Common myeloid progenitor, CD34-positive (primary cell): ENCODE results near the gene PCSK9.

ENCODE experiments used
- CTCF ChIA-PET: fragments of 350-600 bp; sonication (Branson Sonifier 250); formaldehyde crosslinking; loops from one replicate; lab custom pipeline; 2021; ENCODE audit warnings: antibody characterized with exemption; lab: Charles Lee
- POLR2A ChIA-PET: fragments of 350-600 bp; sonication (Branson Sonifier 250); formaldehyde crosslinking; loops from one replicate; lab custom pipeline; 2021; ENCODE audit warnings: antibody characterized with exemption; lab: Charles Lee
- DNase-seq, 3 donors: peaks; one replicate each; pipeline versions ENCODE4 v3.0.0 to v3.0.0-alpha.2; 2013
- H3K27ac ChIP-seq, 2 experiments: 1 replicate in 1 of 2; 2 replicates in 1 of 2; pipeline ENCODE4 v1.7.0; 2013; ENCODE audit warnings: inconsistent platforms in 2 of 2, low read length in 2 of 2, mild to moderate bottlenecking in 2 of 2, low read depth in 1 of 2, moderate library complexity in 1 of 2; ENCODE audit not compliant: severe bottlenecking in 2 of 2, insufficient read depth in 1 of 2, poor library complexity in 1 of 2
- H3K27me3 ChIP-seq, 5 experiments: replicated peaks in 2 of 5; 1 replicate in 3 of 5; 2 replicates in 2 of 5; pipeline versions ENCODE4 v1.6.1 to v1.7.0; 2013; ENCODE audit warnings: low read length in 4 of 5, mild to moderate bottlenecking in 2 of 5, moderate library complexity in 2 of 5, inconsistent platforms in 1 of 5; ENCODE audit not compliant: insufficient read depth in 5 of 5, control insufficient read depth in 4 of 5
- H3K36me3 ChIP-seq, 4 experiments: 1 replicate in 2 of 4; 2 replicates in 2 of 4; pipeline versions ENCODE4 v1.6.1 to v1.7.0; 2013; ENCODE audit warnings: low read length in 3 of 4, control low read depth in 1 of 4, mild to moderate bottlenecking in 1 of 4; ENCODE audit not compliant: control insufficient read depth in 4 of 4, insufficient read depth in 4 of 4
- H3K4me1 ChIP-seq, 4 experiments: 1 replicate in 3 of 4; 2 replicates in 1 of 4; pipeline versions ENCODE4 v1.6.1 to v1.7.1; 2013; ENCODE audit warnings: low read length in 3 of 4, mild to moderate bottlenecking in 3 of 4, control low read depth in 1 of 4, inconsistent platforms in 1 of 4, moderate library complexity in 1 of 4; ENCODE audit not compliant: control insufficient read depth in 4 of 4, insufficient read depth in 4 of 4; ENCODE audit errors: control extremely low read depth in 1 of 4
- H3K4me3 ChIP-seq, 7 experiments: 1 replicate in 4 of 7; 2 replicates in 3 of 7; pipeline versions ENCODE4 v1.5.1 to v1.7.0; 2013; ENCODE audit warnings: mild to moderate bottlenecking in 7 of 7, low read length in 6 of 7, moderate library complexity in 6 of 7, inconsistent platforms in 2 of 7, low read depth in 2 of 7, control low read depth in 1 of 7; ENCODE audit not compliant: insufficient read depth in 4 of 7, control insufficient read depth in 1 of 7; ENCODE audit errors: extremely low read depth in 1 of 7
- H3K9me3 ChIP-seq, 5 experiments: 1 replicate in 4 of 5; 2 replicates in 1 of 5; pipeline versions ENCODE4 v1.6.1 to v1.7.1; 2013; ENCODE audit warnings: low read length in 4 of 5, mild to moderate bottlenecking in 2 of 5, inconsistent platforms in 1 of 5, low read depth in 1 of 5, moderate library complexity in 1 of 5; ENCODE audit not compliant: control insufficient read depth in 4 of 5, insufficient read depth in 2 of 5; ENCODE audit errors: control extremely low read depth in 1 of 5
- WGBS: methylation state at CpG from one replicate; pipeline ENCODE4 v1.1.5; 2013; ENCODE audit not compliant: insufficient coverage; 5-methylcytosine and 5-hydroxymethylcytosine counted together

Gene PCSK9

GRCh38 chr1:55035904-55036303 lies 3.4 kb upstream of the PCSK9 start:
- POLR2A ChIA-PET, result no interaction called here
- no peak overlapping the region for H3K27ac ChIP-seq
- WGBS, result 35% methylated on average over 3 of the region's 4 CpGs
- no peak for DNase-seq
- no peaks in the 10 kb centered on the region for H3K9me3 ChIP-seq
- no peaks in the 10 kb centered on the region for H3K36me3 ChIP-seq
- H3K4me1 ChIP-seq, result peaks cover 0 to 16% (median 10%) of the 10 kb centered on the region in 4 experiments
- peaks cover 5 to 64% (median 40%) of the 10 kb centered on the region in 5 experiments for H3K27me3 ChIP-seq
- no peak overlapping the region for H3K4me3 ChIP-seq
- CTCF ChIA-PET, result no interaction called here

GRCh38 chr1:55037733-55038551 lies 1.4 kb upstream of the PCSK9 start:
- H3K9me3 ChIP-seq, result no peaks in the 10 kb centered on the region
- H3K36me3 ChIP-seq, result no peaks in the 10 kb centered on the region
- H3K4me1 ChIP-seq, result peaks cover 0 to 16% (median 10%) of the 10 kb centered on the region in 4 experiments
- POLR2A ChIA-PET, result no interaction called here
- no peak overlapping the region for H3K27ac ChIP-seq
- no peak for DNase-seq
- H3K27me3 ChIP-seq, result peaks cover 5 to 83% (median 50%) of the 10 kb centered on the region in 5 experiments
- 88% methylated on average over 8 of the region's 8 CpGs for WGBS
- H3K4me3 ChIP-seq, result no peak overlapping the region
- CTCF ChIA-PET, result interaction anchor here (1.3 kb wide), 1 partner anchor 15 kb away, joined by 4 read pairs; no protein-coding TSS in a partner anchor

GRCh38 chr1:55038552-55038838 lies 853 bp upstream of the PCSK9 start:
- no peaks in the 10 kb centered on the region for H3K36me3 ChIP-seq
- ChIA-PET POLR2A (no interaction called here), CTCF (interaction anchor here (1.3 kb wide), 1 partner anchor 16 kb away, joined by 4 read pairs; no protein-coding TSS in a partner anchor)
- H3K4me3 ChIP-seq, result no peak overlapping the region
- DNase-seq, result no peak
- no peaks in the 10 kb centered on the region for H3K9me3 ChIP-seq
- peaks cover 0 to 16% (median 10%) of the 10 kb centered on the region in 4 experiments for H3K4me1 ChIP-seq
- H3K27ac ChIP-seq, result no peak overlapping the region
- peaks cover 5 to 79% (median 48%) of the 10 kb centered on the region in 5 experiments for H3K27me3 ChIP-seq
- WGBS, result 100% methylated on average over 3 of the region's 3 CpGs

GRCh38 chr1:55038974-55039341 lies 390 bp upstream of the PCSK9 start:
- DNase-seq, result no peak
- H3K4me3 ChIP-seq, result peak overlapping the region in 2 of 7 experiments; percentile 28 to 48
- H3K27me3 ChIP-seq, result peaks cover 5 to 74% (median 44%) of the 10 kb centered on the region in 5 experiments
- H3K9me3 ChIP-seq, result no peaks in the 10 kb centered on the region
- H3K27ac ChIP-seq, result no peak overlapping the region
- ChIA-PET CTCF (interaction anchor here (1.3 kb wide), 1 partner anchor 16 kb away, joined by 4 read pairs; no protein-coding TSS in a partner anchor), POLR2A (no interaction called here)
- WGBS, result 50% methylated on average over 7 of the region's 9 CpGs
- no peaks in the 10 kb centered on the region for H3K36me3 ChIP-seq
- peaks cover 0 to 16% (median 10%) of the 10 kb centered on the region in 4 experiments for H3K4me1 ChIP-seq

GRCh38 chr1:55040083-55040932 lies 960 bp downstream of the PCSK9 start:
- H3K4me1 ChIP-seq, result peaks cover 0 to 16% (median 10%) of the 10 kb centered on the region in 4 experiments
- peak overlapping the region in 2 of 7 experiments; percentile 48 to 51 for H3K4me3 ChIP-seq
- POLR2A ChIA-PET, result no interaction called here
- 19% methylated on average over 42 of the region's 49 CpGs for WGBS
- H3K27ac ChIP-seq, result no peak overlapping the region
- H3K9me3 ChIP-seq, result no peaks in the 10 kb centered on the region
- H3K27me3 ChIP-seq, result peaks cover 5 to 70% (median 44%) of the 10 kb centered on the region in 5 experiments
- peak in 2 of 3 donors; percentile 14 to 26 for DNase-seq
- CTCF ChIA-PET, result interaction anchor here (0.9 to 1.7 kb wide), 2 partner anchors 18 to 96 kb away, joined by 3 read pairs; no protein-coding TSS in a partner anchor
- no peaks in the 10 kb centered on the region for H3K36me3 ChIP-seq

- no peaks in the 10 kb centered on the region for H3K9me3 ChIP-seq
- CTCF ChIA-PET, result interaction anchor here (0.9 to 1.7 kb wide), 2 partner anchors 19 to 96 kb away, joined by 3 read pairs; no protein-coding TSS in a partner anchor
- H3K27me3 ChIP-seq, result peaks cover 5 to 67% (median 44%) of the 10 kb centered on the region in 5 experiments
- H3K4me3 ChIP-seq, result no peak overlapping the region
- WGBS, result 66% methylated on average over 5 of the region's 5 CpGs
- H3K4me1 ChIP-seq, result peaks cover 0 to 16% (median 10%) of the 10 kb centered on the region in 4 experiments
- POLR2A ChIA-PET, result no interaction called here
- H3K36me3 ChIP-seq, result no peaks in the 10 kb centered on the region
- H3K27ac ChIP-seq, result no peak overlapping the region
- DNase-seq, result no peak
These were observed 1.7 kb downstream of the PCSK9 start for GRCh38 chr1:55040933-55041494.
